HG02610 (cell line): Measurements from ENCODE around the gene SLC16A11.
"Not testable (repeated sequence)": the region's sequence is repeated elsewhere in the genome, so short reads cannot be mapped to it uniquely, and the experiment has no call there.

Source experiments
- ATAC-seq: cut with Tn5 transposase; IDR thresholded peaks from one replicate; pipeline ENCODE4 v1.9.1; 2021; ENCODE audit warnings: mild to moderate bottlenecking, moderate library complexity; ENCODE audit not compliant: unreplicated experiment

SLC16A11 gene

GRCh38 chr17:7060165-7060891 lies 16.4 kb upstream of the SLC16A11 start:
- ATAC-seq: no peak

DNA sequence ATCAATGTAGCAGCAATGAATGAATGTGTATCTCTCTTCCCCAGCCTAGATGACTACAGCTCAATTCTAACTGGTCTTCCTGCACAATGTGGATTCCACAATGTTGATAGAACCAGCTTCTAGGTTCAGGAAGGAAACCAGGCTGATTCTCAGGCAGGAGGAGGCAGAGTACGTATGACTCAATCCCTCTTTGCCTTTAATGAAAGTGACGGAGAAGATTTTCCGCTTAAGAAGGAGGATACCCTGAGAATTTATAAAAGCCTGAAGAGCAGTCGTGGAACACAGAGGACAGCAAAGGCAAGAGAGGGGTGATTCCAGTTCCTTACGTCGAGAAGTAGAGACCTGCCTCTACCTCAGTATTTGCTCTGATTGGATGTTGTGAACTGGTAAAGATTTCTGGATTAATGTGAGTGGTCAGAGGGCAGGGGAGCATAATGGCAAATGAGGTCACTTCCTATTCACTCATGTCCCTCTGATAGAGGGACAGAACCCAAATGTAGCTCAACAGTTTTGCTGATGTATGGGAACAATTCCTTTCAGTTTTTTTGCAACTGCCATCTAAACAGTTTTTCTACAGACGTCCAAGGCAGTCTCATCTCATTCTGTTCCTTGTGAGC lies 15.0 kb upstream of the SLC16A11 start:
- no peak for ATAC-seq

DNA sequence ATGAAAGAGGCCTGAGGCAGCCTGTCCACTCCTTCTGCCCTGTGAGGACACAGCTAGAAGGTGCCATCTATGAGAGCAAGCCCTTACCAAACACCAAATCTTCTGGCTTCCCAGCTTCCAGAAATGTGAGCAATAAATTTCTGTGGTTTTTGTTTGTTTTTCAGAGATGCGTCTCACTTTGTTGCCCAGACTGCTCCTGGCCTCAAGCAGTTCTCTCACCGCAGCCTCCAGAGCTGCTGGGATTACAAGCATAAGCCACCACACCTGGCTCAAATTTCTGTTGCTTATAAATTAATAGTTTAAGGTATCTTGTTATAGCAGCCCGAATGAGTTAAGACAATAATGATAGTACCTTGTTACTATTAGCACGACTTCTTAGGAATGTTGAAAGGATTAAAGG lies 12.5 kb upstream of the SLC16A11 start:
- no peak for ATAC-seq

DNA sequence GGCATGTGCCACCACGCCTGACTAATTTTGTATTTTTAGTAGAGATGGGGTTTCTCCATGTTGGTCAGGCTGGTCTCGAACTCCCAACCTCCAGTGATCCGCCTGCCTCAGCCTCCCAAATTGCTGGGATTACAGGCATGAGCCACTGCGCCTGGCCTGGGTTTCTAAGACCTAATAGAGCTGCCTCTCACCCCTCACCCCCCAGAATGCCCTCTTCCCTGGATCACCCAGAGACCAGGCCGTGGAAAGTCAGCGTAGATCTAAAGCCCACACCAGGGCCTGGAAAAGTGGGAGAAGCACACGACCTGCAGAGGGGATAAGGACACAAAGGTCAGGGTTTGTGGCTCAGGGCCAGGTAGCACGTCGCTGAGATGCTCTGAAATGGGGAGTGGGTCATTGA lies 6.7 kb upstream of the SLC16A11 start:
- ATAC-seq: not testable (repeated sequence)

GRCh38 chr17:7048968-7049367 lies 5.1 kb upstream of the SLC16A11 start:
- no peak for ATAC-seq

DNA sequence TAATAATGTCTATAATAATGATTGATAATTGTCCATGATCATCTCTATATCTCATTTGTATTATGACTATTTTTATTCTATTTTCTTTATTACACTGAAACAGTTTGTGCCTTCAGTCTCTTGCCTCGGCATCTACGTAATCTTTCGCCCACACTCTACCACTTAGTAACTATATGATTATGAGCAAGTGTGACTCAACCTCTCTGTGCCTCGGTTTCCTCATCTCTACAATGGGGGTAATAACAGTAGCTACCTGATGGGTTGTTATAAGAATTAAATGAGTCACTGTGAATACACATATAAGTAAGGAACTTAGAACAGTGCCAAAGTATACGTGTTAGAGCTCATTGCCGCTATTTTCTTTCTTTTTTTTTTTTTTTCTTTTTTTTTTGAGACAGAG lies 3.7 kb upstream of the SLC16A11 start:
- no peak for ATAC-seq

- not testable (repeated sequence) for ATAC-seq
These were observed 3.0 kb upstream of the SLC16A11 start for GRCh38 chr17:7046725-7047397.

DNA sequence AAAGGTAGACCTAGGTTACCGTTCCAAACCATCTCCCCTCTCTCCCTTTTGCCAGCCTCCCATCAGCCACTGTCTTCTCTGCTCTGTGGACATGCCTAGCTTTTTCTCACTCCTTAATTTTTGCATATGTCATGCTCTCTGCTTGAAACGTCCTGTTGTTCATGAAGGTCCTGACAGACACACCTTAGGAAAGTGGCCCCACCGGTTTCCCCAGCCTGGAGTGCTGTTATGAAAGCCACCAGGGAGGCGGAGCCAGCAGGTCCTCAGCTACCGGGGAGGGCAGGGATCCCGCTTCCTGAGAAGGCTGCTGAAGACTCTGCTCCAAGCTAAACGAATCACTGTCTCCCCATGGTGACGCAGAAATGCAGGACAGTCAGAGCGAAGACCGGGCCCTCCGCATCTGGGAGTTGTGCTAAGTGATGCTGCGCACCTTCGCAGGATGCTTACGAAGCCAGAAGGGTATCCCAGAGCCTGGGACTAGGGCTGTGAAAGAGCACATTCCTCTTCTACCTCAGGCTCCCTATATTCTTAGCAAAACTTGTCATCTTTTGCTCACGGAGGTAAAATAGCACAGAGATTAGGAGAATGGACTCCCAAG lies 2.3 kb upstream of the SLC16A11 start:
- no peak for ATAC-seq

DNA sequence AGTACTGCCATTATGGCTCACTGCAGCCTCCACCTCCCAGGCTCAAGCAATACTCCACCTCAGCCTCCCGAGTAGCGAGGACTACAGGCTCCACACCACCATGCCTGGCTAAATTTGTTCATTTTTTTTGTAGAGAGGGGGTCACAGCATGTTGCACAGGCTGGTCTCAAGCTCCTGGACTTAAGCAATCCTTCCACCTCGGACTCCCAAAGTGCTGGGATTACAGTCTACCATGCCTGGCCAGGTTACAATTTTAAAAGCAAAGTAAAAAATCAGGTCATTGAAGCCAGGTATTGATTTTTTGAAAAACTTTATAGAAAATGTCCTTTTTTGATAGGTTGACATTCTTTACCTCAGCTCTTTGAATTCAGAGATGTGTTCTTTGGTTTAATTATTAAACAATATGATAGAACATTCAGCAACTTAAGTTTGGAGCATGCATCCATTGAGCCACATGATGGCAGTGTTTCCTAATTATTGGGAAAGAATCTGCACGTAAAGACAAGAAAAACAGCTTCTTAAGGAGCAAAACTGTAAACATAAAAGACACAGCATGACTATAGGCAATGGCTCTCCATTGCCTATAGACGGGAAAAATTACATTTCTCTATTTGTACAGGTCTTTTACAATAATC lies 1.7 kb upstream of the SLC16A11 start:
- no peak for ATAC-seq

GRCh38 chr17:7043182-7043496 lies 753 bp downstream of the SLC16A11 start:
- ATAC-seq: no peak

- no peak for ATAC-seq
These were observed 1.3 kb downstream of the SLC16A11 start for GRCh38 chr17:7042501-7043181.

- ATAC-seq: no peak
These were observed 2.0 kb downstream of the SLC16A11 start for GRCh38 chr17:7041607-7042500.

DNA sequence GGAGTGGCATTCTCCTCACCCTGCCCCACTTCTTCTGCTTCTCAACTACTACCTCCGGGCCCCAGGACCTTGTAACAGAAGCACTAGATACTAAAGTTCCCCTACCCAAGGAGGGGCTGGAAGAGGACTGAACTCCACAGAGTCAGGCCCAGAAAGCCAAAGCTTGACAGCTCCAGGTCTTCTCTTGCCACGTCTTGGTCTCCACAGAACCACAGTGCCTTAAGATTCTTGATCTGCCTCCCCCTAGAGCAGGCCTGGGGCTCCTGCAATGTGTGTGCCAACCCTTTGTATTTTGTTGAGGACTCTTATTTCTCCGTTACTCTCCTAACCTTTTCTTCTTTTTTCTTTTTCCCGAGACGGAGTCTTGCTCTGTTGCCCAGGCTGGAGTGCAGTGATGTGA lies 4.1 kb downstream of the SLC16A11 start:
- ATAC-seq: no peak

DNA sequence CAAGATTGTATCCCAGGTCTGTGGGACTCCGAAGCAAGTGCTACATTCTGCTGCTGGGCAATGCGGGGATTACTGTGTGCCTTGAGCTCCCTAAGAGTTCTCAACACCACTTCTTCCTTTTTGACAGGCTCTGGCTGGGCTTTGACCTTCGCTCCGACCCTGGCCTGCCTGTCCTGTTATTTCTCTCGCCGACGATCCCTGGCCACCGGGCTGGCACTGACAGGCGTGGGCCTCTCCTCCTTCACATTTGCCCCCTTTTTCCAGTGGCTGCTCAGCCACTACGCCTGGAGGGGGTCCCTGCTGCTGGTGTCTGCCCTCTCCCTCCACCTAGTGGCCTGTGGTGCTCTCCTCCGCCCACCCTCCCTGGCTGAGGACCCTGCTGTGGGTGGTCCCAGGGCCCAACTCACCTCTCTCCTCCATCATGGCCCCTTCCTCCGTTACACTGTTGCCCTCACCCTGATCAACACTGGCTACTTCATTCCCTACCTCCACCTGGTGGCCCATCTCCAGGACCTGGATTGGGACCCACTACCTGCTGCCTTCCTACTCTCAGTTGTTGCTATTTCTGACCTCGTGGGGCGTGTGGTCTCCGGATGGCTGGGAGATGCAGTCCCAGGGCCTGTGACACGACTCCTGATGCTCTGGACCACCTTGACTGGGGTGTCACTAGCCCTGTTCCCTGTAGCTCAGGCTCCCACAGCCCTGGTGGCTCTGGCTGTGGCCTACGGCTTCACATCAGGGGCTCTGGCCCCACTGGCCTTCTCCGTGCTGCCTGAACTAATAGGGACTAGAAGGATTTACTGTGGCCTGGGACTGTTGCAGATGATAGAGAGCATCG lies 5.6 kb downstream of the SLC16A11 start:
- no peak for ATAC-seq

DNA sequence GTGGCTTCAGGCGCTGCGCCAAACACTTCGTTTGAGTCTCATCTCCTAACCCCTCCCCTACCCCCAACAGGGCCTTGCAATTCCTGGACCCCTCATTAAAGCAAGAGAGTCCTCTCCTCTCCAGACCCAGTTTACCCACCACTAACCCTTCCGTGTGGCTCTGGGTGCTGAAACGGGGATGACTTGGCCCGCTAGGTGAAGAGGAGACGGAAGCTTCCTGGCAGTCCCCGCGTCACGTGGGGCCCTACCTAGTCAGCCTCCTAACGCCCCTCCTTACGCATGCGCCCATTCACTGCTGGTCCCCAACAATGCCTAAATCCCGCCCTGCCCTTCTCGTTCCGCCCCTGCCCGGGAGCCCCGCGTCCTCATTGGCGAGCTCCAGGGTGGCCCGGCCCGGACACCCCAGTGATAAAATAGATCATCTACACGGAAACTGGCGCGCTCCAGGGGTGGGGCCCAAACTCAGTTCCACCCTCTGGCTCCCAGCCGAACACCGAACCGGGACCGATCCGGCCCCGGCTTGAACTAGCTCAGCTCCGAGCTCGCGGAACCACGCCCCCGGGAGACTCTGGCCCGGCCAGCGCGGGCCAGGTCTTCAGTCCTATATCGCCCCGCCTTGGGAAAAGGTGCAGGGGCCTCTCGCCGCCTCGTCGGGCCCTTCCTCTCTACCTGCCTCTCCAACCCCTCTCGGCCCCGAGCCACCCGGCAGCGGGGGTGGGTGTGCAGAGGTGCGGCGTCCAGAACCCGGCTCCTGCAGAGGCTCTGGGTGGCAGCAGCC lies 8.1 kb downstream of the SLC16A11 start, which contains the start of gene SLC16A13:
SLC16A13 (plus strand) TSS at position 425 of the 778 bp plus-strand sequence. CDS start 368 bp downstream, outside the sequence.
- peak; percentile 92 for ATAC-seq

- peak; percentile 8 for ATAC-seq
These were observed 8.8 kb downstream of the SLC16A11 start for GRCh38 chr17:7034955-7035590.

- ATAC-seq: no peak
These were observed 14.2 kb downstream of the SLC16A11 start for GRCh38 chr17:7029659-7030058.

GRCh38 chr17:7029096-7029495 lies 14.8 kb downstream of the SLC16A11 start:
- ATAC-seq: no peak
